ENCODE measurements around the gene HHATL. TPM values are rescaled to one million over a fixed set of nuclear protein-coding genes. Genes with fewer than 3 reads are reported as not detected.
A peak's percentile ranks its signal among the peaks of the same experiment; 100 is the strongest.

Gene HHATL
- total and polyA plus RNA-seq, 10 donors, result 0.13 to 0.42 TPM; not detected in 8

DNA sequence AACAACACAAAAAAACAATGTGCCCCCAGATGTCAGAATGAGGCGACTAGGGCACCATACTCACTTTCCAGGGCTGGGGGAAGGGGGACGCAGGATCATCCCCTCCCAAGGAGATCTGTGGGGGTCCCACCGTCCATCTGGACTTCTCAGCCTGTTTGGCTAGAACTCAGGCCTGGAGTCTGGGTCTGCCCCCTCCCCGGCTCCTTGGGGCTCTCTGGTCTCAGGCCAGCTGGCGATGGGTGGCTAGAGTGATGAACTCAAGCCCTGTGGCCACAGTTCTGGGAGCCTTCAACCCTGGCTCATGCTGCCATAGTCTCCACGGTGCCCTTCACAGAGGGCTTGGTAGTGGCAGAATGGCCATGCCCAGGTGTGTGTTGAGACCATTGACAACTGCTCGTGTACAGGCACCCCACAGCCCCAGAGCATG lies 35.5 kb downstream of the HHATL start:
- no peak for DNase-seq
- no peak for TF ChIP-seq CTCF (IDR thresholded peaks at IDR 0.05 in 8 of 11, conservative IDR thresholded peaks at IDR 0.05 in 3 of 11)
- TF ChIP-seq POLR2AphosphoS5 (IDR thresholded peaks at IDR 0.05), result peak in 1 of 3 donors; percentile 14
- intact Hi-C loops (cut with DNase I; ENCODE audit: low total_unique reads), result no loop called here
- Histone ChIP-seq H3K27me3 (replicated peaks in 1 of 7) (peaks cover 0 to 4% (median 0%) of the 10 kb centered on the region in 7 donors), H3K4me1 (peaks cover 0 to 5% (median 0%) of the 10 kb centered on the region in 6 donors), H3K36me3 (peaks cover 0 to 20% (median 0%) of the 10 kb centered on the region in 6 donors), H3K27ac (no peak overlapping the region), H3K4me3 (no peak overlapping the region), H3K9me3 (no peaks in the 10 kb centered on the region)
- WGBS, 5 donors, result 68 to 85% (median 76%) methylated on average over 4 to 7 of the region's 7 CpGs

- Histone ChIP-seq H3K36me3 (peaks cover 0 to 26% (median 0%) of the 10 kb centered on the region in 6 donors), H3K4me3 (no peak overlapping the region), H3K27me3 (replicated peaks in 1 of 7) (peaks cover 0 to 4% (median 0%) of the 10 kb centered on the region in 7 donors), H3K4me1 (peaks cover 0 to 5% (median 0%) of the 10 kb centered on the region in 6 donors), H3K27ac (no peak overlapping the region), H3K9me3 (no peaks in the 10 kb centered on the region)
- DNase-seq, result peak; percentile 56
- WGBS, 5 donors, result 72 to 90% (median 83%) methylated on average over 4 of the region's 4 CpGs
- intact Hi-C loops (cut with DNase I; ENCODE audit: low total_unique reads), result no loop called here
- TF ChIP-seq POLR2AphosphoS5 (IDR thresholded peaks at IDR 0.05), result no peak
- no peak for TF ChIP-seq POLR2A (IDR thresholded peaks at IDR 0.05)
- no peak for TF ChIP-seq CTCF (IDR thresholded peaks at IDR 0.05 in 8 of 11, conservative IDR thresholded peaks at IDR 0.05 in 3 of 11)
Observed at GRCh38 chr3:42666577-42666998, 36.0 kb downstream of the HHATL start.

GRCh38 chr3:42666022-42666421 lies 36.6 kb downstream of the HHATL start:
- Histone ChIP-seq H3K27ac (no peak overlapping the region), H3K27me3 (replicated peaks in 1 of 7) (peaks cover 0 to 4% (median 0%) of the 10 kb centered on the region in 7 donors)
- no peak for TF ChIP-seq POLR2A (IDR thresholded peaks at IDR 0.05)
- TF ChIP-seq POLR2AphosphoS5 (IDR thresholded peaks at IDR 0.05), result no peak
- TF ChIP-seq CTCF (IDR thresholded peaks at IDR 0.05 in 8 of 11, conservative IDR thresholded peaks at IDR 0.05 in 3 of 11), result no peak

DNA sequence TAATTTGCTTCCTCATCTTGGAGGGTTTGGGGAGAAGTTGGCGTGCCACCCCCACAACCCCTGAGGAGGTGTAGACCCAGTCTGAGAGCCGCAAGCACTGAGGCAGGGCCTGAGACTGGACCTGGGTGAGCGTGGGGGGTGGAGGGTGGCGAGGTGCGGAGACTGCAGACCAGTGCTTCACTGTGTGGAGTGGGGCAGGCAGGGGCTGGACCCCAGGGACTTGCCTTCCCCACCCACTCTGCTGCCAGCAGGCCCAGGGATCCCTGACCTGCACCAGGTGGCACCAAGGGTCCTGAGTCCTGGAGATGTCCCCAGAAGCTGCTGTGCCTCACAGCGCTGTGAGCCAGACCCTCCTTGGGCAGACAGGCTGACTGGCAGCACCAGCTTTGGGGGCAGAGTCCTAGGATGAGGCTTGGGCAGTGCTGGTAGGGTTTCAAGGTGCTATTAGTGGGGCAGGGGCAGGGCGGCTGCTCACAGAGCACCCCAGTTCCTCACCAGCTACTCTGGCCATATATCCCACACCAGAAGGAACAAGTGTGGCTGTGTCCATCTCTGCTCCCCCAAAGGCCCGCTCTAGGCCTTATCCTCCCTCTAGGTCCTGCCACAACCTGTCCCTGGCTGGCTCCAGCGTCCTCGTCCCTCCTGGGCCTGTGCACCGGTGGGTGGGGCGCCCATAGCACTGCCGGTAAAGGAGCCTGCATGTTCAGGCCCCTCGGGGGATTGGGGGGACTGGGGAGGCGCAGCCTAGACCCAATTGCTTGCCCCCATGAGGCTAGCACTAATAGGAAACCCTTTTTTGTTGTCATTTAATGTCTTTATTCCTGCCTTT lies 37.3 kb downstream of the HHATL start:
- Histone ChIP-seq H3K4me3 (no peak overlapping the region), H3K27me3 (replicated peaks in 1 of 7) (peaks cover 0 to 4% (median 0%) of the 10 kb centered on the region in 7 donors), H3K36me3 (peaks cover 0 to 38% (median 0%) of the 10 kb centered on the region in 6 donors), H3K4me1 (peaks cover 0 to 5% (median 0%) of the 10 kb centered on the region in 6 donors), H3K27ac (no peak overlapping the region), H3K9me3 (no peaks in the 10 kb centered on the region)
- 72 to 87% (median 83%) methylated on average over 9 to 15 of the region's 15 CpGs for WGBS, 5 donors
- no peak for DNase-seq
- intact Hi-C loops (cut with DNase I; ENCODE audit: low total_unique reads), result no loop called here
- TF ChIP-seq POLR2AphosphoS5 (IDR thresholded peaks at IDR 0.05), result peak in 1 of 3 donors; percentile 49
- no peak for TF ChIP-seq POLR2A (IDR thresholded peaks at IDR 0.05)

More at GRCh38 chr3:42666022-42666421, 36.6 kb downstream of the HHATL start:
- H3K4me3 ChIP-seq, result no peak overlapping the region
- intact Hi-C loops (cut with DNase I; ENCODE audit: low total_unique reads), result no loop called here
- H3K36me3 ChIP-seq, result peaks cover 0 to 31% (median 0%) of the 10 kb centered on the region in 6 donors
- peaks cover 0 to 5% (median 0%) of the 10 kb centered on the region in 6 donors for H3K4me1 ChIP-seq
- peak; percentile 53 for DNase-seq
- no peaks in the 10 kb centered on the region for H3K9me3 ChIP-seq
- 80 to 91% (median 81%) methylated on average over 8 of the region's 8 CpGs for WGBS, 5 donors
